Neuron (in vitro differentiated cells): ENCODE measurements around the gene RIPOR2.

Experiments used
- H2AFZ ChIP-seq: one replicate; pipeline ENCODE4 v1.6.1; 2013; ENCODE audit warnings: low read depth, mild to moderate bottlenecking, inconsistent platforms, low read length, moderate library complexity
- H3K27me3 ChIP-seq: one replicate; pipeline ENCODE4 v1.6.1; 2013; ENCODE audit warnings: low read length; ENCODE audit not compliant: insufficient read depth
- H3K36me3 ChIP-seq: one replicate; pipeline ENCODE4 v1.6.1; 2013; ENCODE audit warnings: low read length; ENCODE audit not compliant: insufficient read depth
- H3K4me1 ChIP-seq: one replicate; pipeline ENCODE4 v1.6.1; 2013; ENCODE audit warnings: low read length; ENCODE audit not compliant: insufficient read depth
- H3K4me3 ChIP-seq: 2 replicates; pipeline ENCODE4 v1.5.1; 2013; ENCODE audit warnings: mild to moderate bottlenecking, low read length, moderate library complexity
- H3K9me3 ChIP-seq: one replicate; pipeline ENCODE4 v1.6.1; 2013; ENCODE audit warnings: low read length

The RIPOR2 gene

GRCh38 chr6:24864343-24864742, 71.4 kb downstream of the RIPOR2 start:
- H3K27me3 ChIP-seq, result no peaks in the 10 kb centered on the region
- peaks cover 26% of the 10 kb centered on the region for H3K36me3 ChIP-seq
- H3K9me3 ChIP-seq, result no peaks in the 10 kb centered on the region
- H2AFZ ChIP-seq, result no peak overlapping the region
- H3K4me3 ChIP-seq, result no peak overlapping the region
- peaks cover 2% of the 10 kb centered on the region for H3K4me1 ChIP-seq

- Histone ChIP-seq H2AFZ (no peak overlapping the region), H3K27me3 (no peaks in the 10 kb centered on the region), H3K36me3 (peaks cover 29% of the 10 kb centered on the region), H3K4me1 (peaks cover 2% of the 10 kb centered on the region), H3K4me3 (no peak overlapping the region), H3K9me3 (no peaks in the 10 kb centered on the region)
Measured at GRCh38 chr6:24861934-24862333, 73.8 kb downstream of the RIPOR2 start.

- Histone ChIP-seq H3K9me3 (no peaks in the 10 kb centered on the region), H3K4me3 (no peak overlapping the region), H3K4me1 (peaks cover 2% of the 10 kb centered on the region), H3K36me3 (peaks cover 24% of the 10 kb centered on the region), H3K27me3 (no peaks in the 10 kb centered on the region), H2AFZ (no peak overlapping the region)
Measured at GRCh38 chr6:24859608-24860200, 76.1 kb downstream of the RIPOR2 start.

- peaks cover 20% of the 10 kb centered on the region for H3K36me3 ChIP-seq
- H3K9me3 ChIP-seq, result no peaks in the 10 kb centered on the region
- H3K27me3 ChIP-seq, result no peaks in the 10 kb centered on the region
- no peak overlapping the region for H2AFZ ChIP-seq
- no peak overlapping the region for H3K4me3 ChIP-seq
- H3K4me1 ChIP-seq, result no peaks in the 10 kb centered on the region
Measured at GRCh38 chr6:24859132-24859531, 76.6 kb downstream of the RIPOR2 start.

- no peak overlapping the region for H2AFZ ChIP-seq
- H3K4me3 ChIP-seq, result no peak overlapping the region
- no peaks in the 10 kb centered on the region for H3K27me3 ChIP-seq
- no peaks in the 10 kb centered on the region for H3K4me1 ChIP-seq
- peaks cover 18% of the 10 kb centered on the region for H3K36me3 ChIP-seq
- no peaks in the 10 kb centered on the region for H3K9me3 ChIP-seq
Measured at GRCh38 chr6:24858177-24858653, 77.5 kb downstream of the RIPOR2 start.

- H3K9me3 ChIP-seq, result no peaks in the 10 kb centered on the region
- peaks cover 16% of the 10 kb centered on the region for H3K36me3 ChIP-seq
- no peaks in the 10 kb centered on the region for H3K4me1 ChIP-seq
- no peak overlapping the region for H2AFZ ChIP-seq
- H3K27me3 ChIP-seq, result no peaks in the 10 kb centered on the region
- no peak overlapping the region for H3K4me3 ChIP-seq
Measured at GRCh38 chr6:24856901-24857670, 78.7 kb downstream of the RIPOR2 start.

GRCh38 chr6:24856246-24856599, 79.5 kb downstream of the RIPOR2 start:
- no peaks in the 10 kb centered on the region for H3K9me3 ChIP-seq
- H3K4me1 ChIP-seq, result no peaks in the 10 kb centered on the region
- no peak overlapping the region for H2AFZ ChIP-seq
- H3K27me3 ChIP-seq, result no peaks in the 10 kb centered on the region
- H3K36me3 ChIP-seq, result peaks cover 14% of the 10 kb centered on the region
- no peak overlapping the region for H3K4me3 ChIP-seq

GRCh38 chr6:24855395-24856245, 80.1 kb downstream of the RIPOR2 start:
- H3K36me3 ChIP-seq, result peaks cover 8% of the 10 kb centered on the region

GRCh38 chr6:24854077-24854666, 81.6 kb downstream of the RIPOR2 start:
- Histone ChIP-seq H3K27me3 (no peaks in the 10 kb centered on the region), H2AFZ (no peak overlapping the region), H3K9me3 (no peaks in the 10 kb centered on the region), H3K4me3 (no peak overlapping the region), H3K4me1 (no peaks in the 10 kb centered on the region), H3K36me3 (peaks cover 8% of the 10 kb centered on the region)

More at GRCh38 chr6:24855395-24856245, 80.1 kb downstream of the RIPOR2 start:
- Histone ChIP-seq H3K27me3 (no peaks in the 10 kb centered on the region), H3K4me3 (no peak overlapping the region), H3K4me1 (no peaks in the 10 kb centered on the region), H2AFZ (peak overlapping the region; percentile 43), H3K9me3 (no peaks in the 10 kb centered on the region)

- Histone ChIP-seq H3K36me3 (peaks cover 8% of the 10 kb centered on the region), H2AFZ (no peak overlapping the region), H3K27me3 (no peaks in the 10 kb centered on the region), H3K4me3 (no peak overlapping the region), H3K9me3 (no peaks in the 10 kb centered on the region), H3K4me1 (no peaks in the 10 kb centered on the region)
Measured at GRCh38 chr6:24851086-24851485, 84.7 kb downstream of the RIPOR2 start.

GRCh38 chr6:24849713-24850112, 86.0 kb downstream of the RIPOR2 start:
- Histone ChIP-seq H3K4me1 (no peaks in the 10 kb centered on the region), H2AFZ (no peak overlapping the region), H3K36me3 (peaks cover 8% of the 10 kb centered on the region), H3K4me3 (no peak overlapping the region), H3K27me3 (no peaks in the 10 kb centered on the region), H3K9me3 (no peaks in the 10 kb centered on the region)

GRCh38 chr6:24848461-24848860, 87.3 kb downstream of the RIPOR2 start:
- Histone ChIP-seq H2AFZ (no peak overlapping the region), H3K27me3 (no peaks in the 10 kb centered on the region), H3K4me1 (peaks cover 8% of the 10 kb centered on the region), H3K9me3 (no peaks in the 10 kb centered on the region), H3K36me3 (peaks cover 8% of the 10 kb centered on the region), H3K4me3 (no peak overlapping the region)

- Histone ChIP-seq H3K4me1 (peaks cover 11% of the 10 kb centered on the region), H2AFZ (no peak overlapping the region), H3K9me3 (no peaks in the 10 kb centered on the region), H3K4me3 (no peak overlapping the region), H3K36me3 (peaks cover 15% of the 10 kb centered on the region), H3K27me3 (no peaks in the 10 kb centered on the region)
Measured at GRCh38 chr6:24847402-24847801, 88.4 kb downstream of the RIPOR2 start.
